Activated CD8-positive, alpha-beta T cell treated with anti-CD3 and anti-CD28 coated beads for 36 hours (primary cell): ENCODE measurements around the gene PARVB. TPM values are rescaled to one million over a fixed set of nuclear protein-coding genes. Genes with fewer than 3 reads are reported as not detected.

Source experiments
- ATAC-seq: fragments of 200-7000 bp; cut with Tn5 transposase; one replicate; pipeline ENCODE4 v1.10.0; 2021; ENCODE audit warnings: mild to moderate bottlenecking, moderate library complexity
- CTCF ChIA-PET: fragments of 350-600 bp; sonication (Branson Sonifier 250); formaldehyde crosslinking; loops from one replicate; lab custom pipeline; 2021; ENCODE audit warnings: antibody characterized with exemption; lab: Charles Lee
- POLR2A ChIA-PET: fragments of 350-600 bp; sonication (Branson Sonifier 250); formaldehyde crosslinking; loops from one replicate; lab custom pipeline; 2021; ENCODE audit warnings: antibody characterized with exemption; lab: Charles Lee
- DNase-seq: peaks from one replicate; pipeline ENCODE4 v3.0.0-alpha.2; 2020
- H3K27ac Mint-ChIP-seq: one replicate; pipeline ENCODE4 v1.8.0; 2021; ENCODE audit warnings: mild to moderate bottlenecking, mixed read lengths
- H3K27me3 Mint-ChIP-seq: one replicate; pipeline ENCODE4 v1.8.0; 2021; ENCODE audit warnings: mixed read lengths
- H3K36me3 Mint-ChIP-seq: one replicate; pipeline ENCODE4 v1.8.0; 2021; ENCODE audit warnings: low read depth, mixed read lengths
- H3K4me1 Mint-ChIP-seq: one replicate; pipeline ENCODE4 v1.8.0; 2021; ENCODE audit warnings: low read depth, mixed read lengths
- H3K4me3 Mint-ChIP-seq: one replicate; pipeline ENCODE4 v1.8.0; 2021; ENCODE audit warnings: mild to moderate bottlenecking, moderate library complexity, mixed read lengths
- H3K9me3 Mint-ChIP-seq: one replicate; pipeline ENCODE4 v1.8.0; 2021; ENCODE audit warnings: mixed read lengths
- CTCF ChIP-seq: fragments of 200-600 bp; IDR thresholded peaks from one replicate; pipeline ENCODE4 v1.8.0; 2022; ENCODE audit warnings: antibody characterized with exemption, mild to moderate bottlenecking
- intact Hi-C: fragments of 100-400 bp; cut with micrococcal nuclease; formaldehyde crosslinking; loops from one replicate; pipeline ENCODE4 v1.10.0; 2022
- total RNA-seq, 2 experiments: library from RNA; stranded (reverse); gene quantifications; one replicate each; pipeline ENCODE4 v1.2.3, GENCODE V29; 2021

Gene PARVB
- total RNA-seq, 2 experiments from 2014 or later = 71.0 to 73.1 TPM

GRCh38 chr22:44209343-44209742 is 185.2 kb downstream of the PARVB start:
- peaks cover 2% of the 10 kb centered on the region for H3K4me1 Mint-ChIP-seq
- no peak for DNase-seq
- intact Hi-C loops = no loop called here
- H3K27me3 Mint-ChIP-seq = no peaks in the 10 kb centered on the region
- no peak overlapping the region for H3K27ac Mint-ChIP-seq
- ChIA-PET POLR2A (no interaction called here), CTCF (no interaction called here)
- H3K36me3 Mint-ChIP-seq = peaks cover 8% of the 10 kb centered on the region
- peaks cover 12% of the 10 kb centered on the region for H3K9me3 Mint-ChIP-seq
- no peak overlapping the region for H3K4me3 Mint-ChIP-seq
- ATAC-seq = no peak
- no peak for TF ChIP-seq CTCF

- H3K4me3 Mint-ChIP-seq = no peak overlapping the region
- no peak for ATAC-seq
- H3K9me3 Mint-ChIP-seq = peaks cover 12% of the 10 kb centered on the region
- ChIA-PET POLR2A (no interaction called here), CTCF (no interaction called here)
- no peak overlapping the region for H3K27ac Mint-ChIP-seq
- no peak for DNase-seq
- peaks cover 2% of the 10 kb centered on the region for H3K4me1 Mint-ChIP-seq
- H3K36me3 Mint-ChIP-seq = peaks cover 8% of the 10 kb centered on the region
- no peaks in the 10 kb centered on the region for H3K27me3 Mint-ChIP-seq
- no peak for TF ChIP-seq CTCF
- intact Hi-C loops = no loop called here
These were observed 186.6 kb downstream of the PARVB start for GRCh38 chr22:44210722-44211121.

GRCh38 chr22:44211256-44211945 is 187.3 kb downstream of the PARVB start:
- no peak overlapping the region for H3K4me3 Mint-ChIP-seq
- DNase-seq (no peak), ATAC-seq (no peak)
- no peak overlapping the region for H3K27ac Mint-ChIP-seq
- H3K27me3 Mint-ChIP-seq = no peaks in the 10 kb centered on the region
- ChIA-PET POLR2A (no interaction called here), CTCF (no interaction called here)
- intact Hi-C loops = no loop called here
- peaks cover 8% of the 10 kb centered on the region for H3K36me3 Mint-ChIP-seq
- peaks cover 2% of the 10 kb centered on the region for H3K4me1 Mint-ChIP-seq
- no peak for TF ChIP-seq CTCF
- H3K9me3 Mint-ChIP-seq = peaks cover 12% of the 10 kb centered on the region

- no peak overlapping the region for H3K27ac Mint-ChIP-seq
- H3K4me1 Mint-ChIP-seq = peaks cover 2% of the 10 kb centered on the region
- H3K27me3 Mint-ChIP-seq = no peaks in the 10 kb centered on the region
- DNase-seq = no peak
- intact Hi-C loops = no loop called here
- no peak overlapping the region for H3K4me3 Mint-ChIP-seq
- no peak for TF ChIP-seq CTCF
- H3K9me3 Mint-ChIP-seq = peaks cover 12% of the 10 kb centered on the region
- POLR2A ChIA-PET = interaction anchor here (0.8 kb wide), 1 partner anchor 11 kb away, joined by 4 read pairs; no protein-coding TSS in a partner anchor
- CTCF ChIA-PET = no interaction called here
- no peak for ATAC-seq
- H3K36me3 Mint-ChIP-seq = peaks cover 8% of the 10 kb centered on the region
These were observed 188.1 kb downstream of the PARVB start for GRCh38 chr22:44211946-44212930.

DNA sequence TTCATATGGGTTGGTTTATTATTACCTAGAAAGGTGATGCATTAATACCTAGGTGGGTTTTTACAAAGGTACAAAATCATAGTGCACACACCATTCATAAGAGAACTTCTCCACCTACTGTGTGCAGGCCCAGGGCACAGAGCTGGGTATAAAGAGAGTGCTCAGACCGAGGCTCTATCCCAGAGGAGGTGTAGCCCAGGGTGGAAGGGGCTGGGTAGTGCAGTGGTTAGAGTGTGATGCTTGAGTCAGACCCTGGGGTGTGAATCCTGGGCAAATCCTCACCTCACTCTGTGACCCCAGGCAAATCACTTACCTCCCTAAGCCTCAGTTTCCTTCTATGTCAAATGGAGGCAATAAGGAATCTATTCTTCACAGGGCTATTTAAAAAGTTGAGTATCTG is 188.8 kb downstream of the PARVB start:
- CTCF ChIA-PET = no interaction called here
- no peak for TF ChIP-seq CTCF
- Mint-ChIP-seq H3K27me3 (no peaks in the 10 kb centered on the region), H3K4me3 (no peak overlapping the region), H3K36me3 (peaks cover 8% of the 10 kb centered on the region), H3K9me3 (peaks cover 12% of the 10 kb centered on the region), H3K27ac (no peak overlapping the region), H3K4me1 (peaks cover 2% of the 10 kb centered on the region)
- POLR2A ChIA-PET = no interaction called here
- ATAC-seq = no peak
- intact Hi-C loops = no loop called here
- no peak for DNase-seq
